Medulla oblongata (tissue), 1 donor: ENCODE measurements around the gene TMEM131.
"Not testable (repeated sequence)": the region's sequence is repeated elsewhere in the genome, so short reads cannot be mapped to it uniquely, and the experiment has no call there.

Experiments used
- DNase-seq: peaks from one replicate; pipeline ENCODE4 v3.0.0-alpha.2; 2015; ENCODE audit errors: extremely low spot score

Gene TMEM131

DNA sequence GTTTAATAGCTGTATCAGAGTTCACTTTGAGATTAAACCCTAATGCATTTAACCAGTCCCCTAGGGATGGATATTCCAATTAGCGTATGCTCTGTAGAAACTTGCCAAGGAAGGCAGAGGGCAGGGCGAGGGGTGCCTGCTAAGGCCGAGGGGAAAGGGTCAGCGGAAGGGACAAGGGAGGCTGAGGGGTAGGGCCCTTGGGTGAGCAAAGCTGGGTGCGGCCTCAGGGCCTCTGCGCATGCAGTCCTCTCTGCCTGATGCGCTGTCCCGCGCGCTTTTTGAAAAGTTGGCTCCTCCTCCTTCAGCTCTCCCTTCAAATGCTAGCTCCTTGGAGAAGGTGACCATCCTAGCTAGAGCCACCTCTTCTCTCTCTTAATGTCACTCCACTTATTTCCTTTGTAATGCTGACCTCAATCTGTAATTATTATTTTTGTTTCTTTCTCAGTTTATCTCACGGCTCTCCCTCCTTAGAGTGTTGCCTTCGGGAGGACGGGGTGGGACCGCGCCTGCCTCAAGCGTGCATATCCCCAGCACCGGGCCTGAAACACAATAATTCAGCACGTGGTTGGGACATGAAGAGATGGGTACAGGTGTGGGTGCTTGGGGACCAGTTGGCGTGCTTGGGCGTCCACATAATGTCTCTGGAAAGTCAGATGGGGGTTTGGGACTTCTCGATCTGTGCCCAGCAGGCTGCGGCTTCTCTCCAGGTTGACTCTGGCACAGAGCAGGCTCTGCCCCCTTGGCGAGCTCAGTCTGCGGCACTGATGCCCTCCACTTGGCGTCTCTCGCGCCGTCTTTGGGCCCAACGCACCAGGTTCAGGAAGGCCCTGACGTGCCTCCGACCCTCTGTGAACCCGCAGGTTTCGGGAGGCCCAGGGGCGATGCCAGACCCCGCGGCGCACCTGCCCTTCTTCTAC is 272.3 kb downstream of the TMEM131 start:
- no peak for DNase-seq

DNA sequence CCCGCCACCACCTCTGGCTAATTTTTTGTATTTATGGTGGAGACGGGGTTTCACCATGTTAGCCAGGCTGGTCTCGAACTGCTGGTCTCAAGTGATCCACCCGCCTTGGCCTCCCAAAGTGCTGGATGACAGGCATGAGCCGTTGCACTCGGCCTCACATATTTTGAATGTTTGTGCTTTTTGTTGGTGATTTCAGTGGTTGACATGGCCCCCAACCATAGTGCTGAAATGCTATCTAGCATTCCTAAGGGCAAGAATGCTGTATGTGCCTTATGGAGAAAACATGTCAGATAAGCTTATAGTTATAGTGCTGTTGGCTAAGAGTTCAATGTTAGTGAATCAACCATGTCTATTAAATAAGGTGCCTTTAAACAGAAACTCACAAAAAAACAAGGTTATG is 273.5 kb downstream of the TMEM131 start:
- DNase-seq, result no peak

DNA sequence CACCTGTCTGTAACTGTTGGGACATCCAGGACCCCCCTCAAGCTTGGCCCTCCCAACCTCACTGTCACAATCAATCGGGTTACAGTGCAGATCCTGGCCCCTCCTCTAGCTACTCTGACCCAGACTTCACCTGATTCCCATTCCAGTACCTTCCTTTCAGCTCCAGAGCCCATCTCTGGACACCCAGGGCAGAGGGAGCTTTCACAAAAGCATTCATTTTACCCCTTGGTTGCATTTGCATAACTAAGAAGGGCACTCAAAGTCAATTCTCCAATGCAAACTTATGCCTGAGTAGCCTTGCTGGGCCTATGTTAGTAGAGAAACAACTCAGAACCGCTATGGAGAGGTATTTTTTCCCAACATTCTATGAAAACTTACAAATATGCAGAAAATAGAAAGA is 275.0 kb downstream of the TMEM131 start:
- DNase-seq, result no peak

DNA sequence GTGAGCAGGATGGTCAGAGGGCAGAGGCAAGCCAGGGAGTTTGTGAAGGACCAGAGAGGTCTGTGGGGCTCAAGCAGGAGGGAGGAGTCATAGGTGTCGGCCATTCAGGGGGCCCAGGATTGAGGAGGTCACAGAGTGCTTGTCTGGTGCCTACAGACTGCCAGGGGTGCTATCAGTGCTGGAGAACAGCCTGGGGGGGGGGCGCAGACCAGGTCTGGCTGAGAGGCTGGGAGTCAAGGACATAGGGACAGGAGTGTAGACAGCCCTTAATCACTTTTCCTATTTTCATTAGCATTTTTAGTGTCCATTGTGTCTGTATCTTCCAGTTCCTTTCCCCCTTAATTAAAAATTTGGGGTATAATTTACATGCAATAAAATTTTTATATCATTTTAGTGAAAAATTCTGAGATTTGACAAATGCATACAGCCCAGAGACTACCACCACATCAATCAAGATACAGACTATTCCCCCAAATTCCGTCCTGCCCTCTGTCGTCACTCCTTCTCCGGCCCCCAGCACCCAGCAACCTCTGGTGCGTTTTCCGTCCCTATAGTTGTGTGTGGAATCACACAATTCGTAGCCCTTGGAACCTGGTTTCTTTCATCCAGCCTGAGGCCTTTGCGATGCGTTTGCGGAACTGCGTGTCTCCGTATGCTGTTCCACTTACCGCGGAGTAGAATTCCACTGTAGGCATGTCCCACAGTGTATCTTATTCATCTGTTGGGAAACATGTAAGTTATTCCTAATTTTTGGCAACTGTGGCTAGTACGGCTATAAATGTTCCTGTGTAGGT is 276.2 kb downstream of the TMEM131 start:
- DNase-seq, result no peak

DNA sequence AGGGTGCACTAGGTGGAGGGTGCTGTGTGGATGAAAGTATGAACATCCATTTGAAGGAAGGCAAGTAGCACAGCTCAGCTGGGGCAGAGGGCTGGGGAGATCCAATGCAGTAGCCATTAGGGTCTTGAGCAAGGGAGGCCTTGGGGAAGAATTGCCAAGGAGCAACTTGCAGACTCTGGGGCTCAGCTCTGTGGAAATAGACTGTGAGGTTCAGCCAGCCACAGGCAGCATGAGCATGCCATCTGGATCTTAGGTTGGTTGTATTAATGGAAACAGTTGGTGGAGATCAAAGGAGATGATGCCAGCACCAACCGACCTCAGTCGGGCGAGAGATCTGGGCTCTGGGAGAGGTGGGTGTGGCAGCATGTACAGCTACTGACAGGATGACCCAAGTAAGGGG is 276.8 kb downstream of the TMEM131 start:
- DNase-seq, result no peak

DNA sequence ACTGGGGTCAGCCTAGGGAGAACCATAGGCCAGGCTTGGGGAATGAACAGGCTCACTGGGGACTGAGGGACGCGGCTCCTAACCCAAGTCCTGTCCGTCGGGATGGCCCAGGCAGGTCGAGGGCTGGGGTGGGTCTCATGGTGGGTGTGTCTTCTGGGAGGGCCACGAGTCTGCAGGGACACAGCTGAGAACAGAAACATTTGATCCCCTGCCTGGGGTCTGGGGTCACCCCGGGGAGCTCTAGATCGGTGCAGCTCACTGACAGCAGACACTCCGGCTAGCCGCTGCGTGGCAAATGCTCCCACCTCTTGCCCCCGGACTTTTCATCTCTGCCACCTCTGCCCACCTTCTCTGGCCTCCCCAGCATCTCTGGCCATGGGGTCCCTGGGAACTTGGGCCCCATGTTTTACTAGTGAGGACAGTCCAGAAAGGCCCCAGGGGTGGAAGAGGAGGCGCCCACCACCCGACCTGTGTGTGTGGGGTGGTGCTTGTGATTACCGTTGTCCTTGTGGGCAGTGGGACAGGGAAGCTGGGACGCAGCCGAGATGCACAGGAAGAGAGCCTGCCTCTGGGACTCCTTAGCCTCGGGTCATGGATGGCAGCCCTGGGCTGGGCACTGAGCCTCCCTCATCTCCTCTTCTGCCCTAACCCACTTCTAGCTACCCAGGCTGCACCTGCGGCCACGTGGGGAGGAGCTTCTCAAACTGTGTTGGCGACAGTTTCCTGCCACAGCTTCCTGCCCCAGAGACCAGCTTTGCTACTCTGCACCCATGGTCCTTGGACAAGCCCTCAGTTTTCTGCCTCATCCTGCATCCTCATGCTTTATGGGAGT is 277.5 kb downstream of the TMEM131 start:
- DNase-seq, result no peak

DNA sequence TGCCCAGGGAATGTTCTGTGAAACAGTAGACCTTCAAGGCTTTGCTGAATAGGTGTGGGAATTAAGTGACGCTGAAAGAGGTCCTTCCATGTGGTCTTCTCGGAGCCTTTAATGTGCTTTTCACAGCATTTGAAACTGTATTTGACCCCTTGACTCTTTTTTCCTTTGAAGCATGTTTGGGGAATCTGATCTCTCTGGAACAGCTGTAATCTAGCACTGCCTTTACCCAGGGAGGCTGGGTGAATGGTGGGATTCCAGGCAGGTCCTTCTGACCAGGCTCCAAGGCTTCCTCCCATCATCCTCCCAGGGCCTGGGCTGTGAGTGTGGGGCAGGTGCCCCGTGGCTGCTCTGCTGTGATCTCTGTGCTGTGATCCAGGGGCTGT is 278.1 kb downstream of the TMEM131 start:
- DNase-seq, result no peak

DNA sequence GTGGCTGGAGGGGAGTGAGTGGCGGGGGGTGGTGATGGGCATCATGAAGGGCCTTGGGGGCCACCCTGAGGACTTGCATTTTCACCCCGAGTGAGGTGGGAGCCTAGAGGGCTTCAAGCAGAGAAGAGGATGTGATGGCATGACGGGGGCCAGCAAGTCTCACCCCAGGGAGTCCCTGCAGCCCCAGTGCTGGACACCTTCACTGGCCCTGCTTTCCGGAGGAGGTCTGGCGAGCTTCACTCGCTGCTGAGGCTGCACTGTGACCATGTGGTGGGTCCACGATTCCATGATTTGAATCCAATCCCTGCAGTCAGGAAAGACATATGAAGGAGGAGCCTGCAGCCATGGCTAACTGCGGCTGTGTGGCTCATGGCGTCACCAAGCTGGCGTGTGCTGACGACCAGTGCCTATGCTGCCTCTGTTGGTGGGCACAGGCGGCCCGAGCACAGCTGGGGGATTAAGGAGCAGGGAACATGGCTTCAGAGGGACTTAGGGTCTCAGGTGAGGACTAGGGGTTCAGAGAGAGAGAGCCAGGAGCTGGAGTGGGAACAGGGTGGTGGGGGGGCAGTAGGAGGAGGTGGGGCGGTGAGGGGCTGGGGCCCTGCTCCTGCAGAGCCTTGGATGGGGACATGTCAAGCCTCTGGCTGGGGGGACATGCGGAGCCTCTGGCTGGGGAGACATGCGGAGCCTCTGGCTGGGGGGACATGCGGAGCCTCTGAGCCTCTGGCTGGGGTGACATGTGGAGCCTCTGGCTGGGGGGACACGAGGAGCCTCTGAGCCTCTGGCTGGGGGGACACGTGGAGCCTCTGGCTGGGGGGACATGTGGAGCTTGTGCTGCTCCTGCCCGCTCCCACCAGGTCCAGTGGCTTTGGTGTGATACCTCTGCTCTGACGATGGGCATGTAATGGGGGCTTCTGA is 278.8 kb downstream of the TMEM131 start:
- DNase-seq, result no peak

DNA sequence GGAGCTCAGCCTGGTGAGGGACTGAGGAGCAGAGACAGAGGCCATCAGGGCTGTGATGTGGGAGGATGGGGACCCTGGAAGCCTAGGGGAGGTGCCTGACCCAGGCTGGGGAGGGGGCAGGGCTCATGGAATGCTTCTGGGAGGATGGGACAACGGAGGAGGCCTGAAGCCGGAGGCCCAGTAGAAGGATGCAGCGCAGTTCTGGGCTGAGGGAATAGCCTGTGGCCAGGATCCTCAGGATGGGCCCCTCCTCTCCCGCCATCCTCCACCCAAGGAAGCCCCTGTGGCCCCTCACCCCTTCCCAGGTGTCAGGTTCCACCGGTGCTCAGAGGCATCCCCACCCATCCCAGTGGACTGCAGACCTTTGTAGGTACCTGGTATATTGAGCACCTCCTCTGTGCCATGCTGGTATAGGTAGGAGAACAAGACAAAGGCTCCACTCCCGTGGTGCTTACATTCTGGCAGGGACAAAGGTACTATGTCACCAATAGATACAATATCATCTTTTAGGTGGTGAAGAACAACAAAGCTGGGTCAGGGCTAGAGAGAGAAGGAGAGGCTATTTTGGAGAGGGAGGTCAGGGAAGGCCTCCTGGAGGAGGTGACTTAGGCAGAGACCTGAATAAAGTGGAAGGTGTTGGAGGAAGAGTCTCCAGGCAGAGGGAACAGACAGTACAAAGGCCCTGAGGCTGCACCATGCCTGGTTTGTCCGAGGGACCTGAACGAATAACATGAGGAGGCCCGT is 279.6 kb downstream of the TMEM131 start:
- no peak for DNase-seq

DNA sequence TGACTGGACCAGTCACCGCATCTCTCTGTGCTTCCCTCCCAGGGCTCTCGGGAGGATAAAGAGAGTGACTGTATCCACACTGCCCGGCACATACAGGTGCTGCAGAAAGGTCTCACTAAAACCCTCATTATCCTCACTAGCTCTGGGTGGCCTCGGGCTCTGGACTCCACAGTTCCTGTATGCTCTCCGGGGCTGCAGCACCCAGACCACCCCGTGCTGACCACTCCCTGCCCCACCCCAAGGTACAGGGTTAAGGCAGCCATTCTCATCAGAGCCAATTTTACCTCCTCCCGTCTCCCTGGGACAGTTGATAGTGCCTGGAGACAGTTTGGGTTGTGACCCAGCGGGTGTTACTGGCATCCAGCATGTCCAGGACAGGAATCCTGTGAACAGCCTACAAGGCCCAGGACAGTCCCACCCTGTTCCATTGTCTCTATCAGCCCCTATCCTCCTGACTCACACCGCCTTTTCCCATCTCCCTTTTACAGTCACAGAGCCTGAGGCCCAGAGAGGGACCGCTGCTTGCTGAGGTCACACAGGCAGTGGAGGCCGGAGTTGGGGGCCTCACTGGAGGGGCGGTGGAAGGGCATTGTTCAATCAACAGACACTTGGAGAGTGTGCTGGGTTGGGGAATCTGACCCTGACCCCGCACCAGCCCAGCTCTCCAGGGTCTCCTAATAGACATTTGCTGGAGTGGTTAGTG is 280.6 kb downstream of the TMEM131 start:
- DNase-seq, result no peak

DNA sequence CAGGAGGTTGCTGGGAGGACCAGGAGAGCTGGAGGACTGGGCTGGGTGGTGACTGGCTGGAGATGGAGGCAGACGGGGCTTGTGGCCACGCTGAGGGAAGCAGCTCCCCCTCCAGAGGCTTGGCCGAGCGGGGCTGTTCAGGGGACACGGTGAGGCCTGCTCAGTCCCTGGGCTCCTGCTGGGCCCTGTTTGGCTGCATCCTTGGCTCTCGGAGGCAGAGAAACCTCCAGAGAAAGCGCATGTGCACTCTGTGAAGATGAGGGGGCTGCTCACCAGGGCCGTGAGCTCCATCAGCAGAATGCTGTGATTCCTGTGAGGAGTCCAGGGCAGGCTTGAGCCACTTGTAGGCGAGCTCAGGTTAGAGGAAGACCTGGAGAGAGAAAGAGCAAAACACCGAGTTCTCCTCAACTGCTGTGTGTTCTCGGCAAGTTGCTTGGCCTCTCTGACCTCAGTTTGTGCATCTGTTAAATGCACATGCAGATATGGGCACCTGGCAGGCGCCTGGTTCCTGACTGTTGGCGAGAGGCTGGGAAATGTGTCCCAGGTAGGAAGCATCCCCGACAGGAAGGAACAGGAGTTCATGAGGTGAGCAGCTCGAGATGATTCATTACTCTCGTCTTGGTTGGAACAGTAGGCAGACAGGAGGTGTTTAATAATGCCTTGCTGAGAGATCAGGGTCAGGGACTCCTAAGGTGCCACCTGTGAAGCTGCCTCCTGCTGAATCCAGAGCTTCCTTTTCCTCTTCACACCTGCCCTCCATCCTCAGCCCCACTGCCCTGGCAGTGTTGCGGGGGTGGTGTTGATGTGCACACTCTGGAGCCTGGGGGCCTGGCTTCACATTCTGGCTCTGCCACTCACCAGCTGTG is 281.4 kb downstream of the TMEM131 start:
- DNase-seq, result no peak

DNA sequence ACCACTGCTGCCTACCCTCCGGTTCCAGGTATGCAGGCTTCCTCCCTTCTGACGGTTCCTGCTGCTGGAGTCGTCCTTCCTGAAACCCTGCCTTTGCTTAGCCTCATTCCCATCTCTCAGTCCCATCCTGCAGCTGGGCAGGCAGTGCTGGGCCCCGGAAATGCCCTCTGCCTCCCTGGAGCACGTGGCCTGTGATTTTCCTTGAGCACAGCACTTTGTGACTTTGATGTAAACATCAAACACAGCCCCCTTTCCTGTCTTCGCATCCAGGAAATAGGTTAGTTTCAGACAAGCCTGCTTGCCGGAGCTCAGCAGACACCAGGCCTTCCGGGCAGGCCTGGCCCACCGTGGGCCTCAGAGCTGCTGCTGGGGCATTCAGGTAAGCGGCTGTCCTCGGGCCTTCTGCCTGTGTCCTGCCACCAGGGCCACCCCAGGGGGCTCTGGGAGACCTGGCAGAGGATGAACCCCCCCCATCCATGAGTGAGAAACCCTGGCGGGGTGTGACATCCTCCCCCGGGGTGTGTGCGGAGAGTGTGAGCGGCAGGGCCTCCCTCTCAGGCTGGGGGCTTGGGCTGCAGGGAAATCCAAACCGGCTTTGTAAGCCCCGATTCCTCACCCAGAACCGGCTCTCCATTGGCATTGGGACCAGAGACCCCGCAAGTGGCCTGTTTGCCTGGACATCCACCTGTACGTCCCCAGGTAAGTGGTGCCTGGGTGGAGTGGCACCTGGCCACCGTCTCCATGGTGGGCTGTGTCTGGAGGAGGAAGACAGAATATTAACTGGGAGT is 282.3 kb downstream of the TMEM131 start, which contains the start of gene ZAP70:
Gene ZAP70 (plus strand): TSS at position 281 of the 788 bp plus-strand sequence. CDS start 10,461 bp downstream, outside the sequence.
- no peak for DNase-seq

DNA sequence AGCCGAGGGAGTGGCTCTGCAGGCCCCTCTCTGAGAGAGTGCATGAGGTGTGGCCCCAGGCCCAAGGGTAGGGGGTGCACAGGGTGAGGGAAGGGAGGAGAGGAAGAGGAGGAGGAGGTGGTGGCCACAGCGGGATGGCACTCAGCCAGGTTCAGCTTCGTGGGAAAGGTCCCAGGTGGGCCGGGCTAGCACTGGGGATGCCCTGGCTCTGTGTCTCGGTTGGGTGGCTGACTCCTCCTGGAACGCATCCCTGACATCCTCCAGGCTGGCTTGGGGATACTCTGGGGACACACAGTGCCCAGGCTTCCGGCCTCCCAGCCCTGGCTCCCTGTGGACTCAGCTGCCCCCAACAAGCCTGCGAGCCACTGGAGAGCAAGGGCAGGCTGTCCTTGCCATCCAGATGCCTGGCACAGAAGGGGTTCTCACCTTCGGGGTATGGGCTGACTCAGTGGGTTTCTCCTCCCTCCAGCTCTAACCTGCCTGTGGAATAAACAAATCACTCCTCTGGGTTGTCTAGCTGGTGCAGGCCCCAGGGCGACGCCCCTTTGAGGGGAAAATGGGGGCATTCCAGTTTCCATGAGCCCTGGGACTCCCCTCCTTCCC is 283.0 kb downstream of the TMEM131 start:
- no peak for DNase-seq

DNA sequence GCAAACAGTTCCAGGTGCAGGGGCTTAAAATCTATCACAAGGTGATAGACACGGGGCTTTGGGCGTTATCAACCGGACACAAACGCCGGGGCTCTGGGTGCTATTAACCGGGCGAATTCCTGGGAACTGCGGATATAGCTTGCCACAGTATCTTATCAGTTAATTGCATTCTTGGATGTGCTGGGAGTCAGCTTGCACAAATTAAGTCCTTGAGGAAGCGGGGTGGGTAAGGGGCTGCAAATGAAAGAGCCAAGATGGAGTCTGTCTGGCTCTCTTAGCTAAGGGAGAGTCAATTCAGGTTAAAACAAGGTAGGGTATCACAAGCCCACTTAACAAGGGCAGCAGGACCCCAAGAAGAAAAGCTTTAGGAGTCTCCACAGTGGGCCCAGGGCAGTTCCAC is 283.6 kb downstream of the TMEM131 start:
- not testable (repeated sequence) for DNase-seq

DNA sequence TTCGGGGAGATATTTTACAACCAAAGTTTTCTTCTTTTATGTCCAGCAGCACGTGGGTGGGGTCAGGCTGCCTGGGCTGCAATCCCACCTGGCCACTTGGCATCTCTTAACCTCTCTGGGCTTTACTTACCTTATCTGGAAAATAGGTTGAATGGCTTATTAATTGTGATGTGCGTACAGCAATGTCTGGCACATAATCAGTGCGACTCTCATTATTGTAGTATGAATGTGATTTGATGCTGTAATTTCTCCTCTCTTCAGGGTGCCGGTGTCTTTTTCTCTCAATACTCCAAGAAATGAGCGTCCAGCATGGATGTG is 284.4 kb downstream of the TMEM131 start:
- DNase-seq, result no peak

DNA sequence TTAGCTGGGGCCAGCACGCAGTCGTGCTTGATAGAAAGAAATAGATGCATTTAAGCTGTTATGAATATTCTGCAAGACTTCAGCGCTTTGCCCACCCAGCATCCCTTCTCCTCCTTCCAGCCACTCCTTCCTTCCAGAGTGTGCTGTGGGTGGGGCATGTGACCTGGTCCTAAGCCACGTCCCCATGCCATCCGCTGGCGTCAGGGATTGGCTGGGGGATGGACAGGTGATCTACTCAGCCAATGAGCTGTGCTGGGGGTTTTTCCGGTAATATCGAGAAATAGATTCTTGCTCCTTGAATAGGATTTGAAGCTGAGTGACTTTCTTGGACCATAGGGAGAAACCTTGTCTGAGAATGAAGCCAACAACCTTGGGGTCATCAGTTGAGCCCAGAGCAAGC is 287.1 kb downstream of the TMEM131 start:
- no peak for DNase-seq

DNA sequence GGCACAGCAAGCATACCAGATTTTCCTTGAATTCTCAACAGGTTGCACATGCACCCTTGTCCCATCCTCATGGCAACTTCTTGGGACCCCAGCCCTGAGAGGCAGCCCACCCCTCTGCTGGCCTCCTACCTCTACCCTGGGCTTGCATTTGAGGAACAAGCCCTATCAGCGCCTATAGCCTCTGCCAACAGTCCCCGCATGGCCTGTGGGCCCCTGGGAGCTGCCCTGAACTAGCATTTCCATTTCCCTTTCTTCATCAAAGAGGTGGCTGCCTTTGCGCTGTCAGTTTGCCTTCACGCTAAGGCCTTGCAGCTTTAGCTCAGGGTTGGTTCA is 287.7 kb downstream of the TMEM131 start:
- DNase-seq, result no peak
